Measurements from ENCODE around the gene STK10.
A peak's percentile ranks its signal among the peaks of the same experiment; 100 is the strongest.

STK10 gene

GRCh38 chr5:172106511-172107356 lies 81.3 kb downstream of the STK10 start:
- no peak for DNase-seq (ENCODE audit: low read depth, low spot score)
- Histone ChIP-seq H3K4me3 (peak overlapping the region; percentile 73), H3K9me3 (ENCODE audit: low read depth, low read length) (no peaks in the 10 kb centered on the region), H3K36me3 (ENCODE audit: insufficient read depth, low read length) (no peaks in the 10 kb centered on the region), H3K9ac (ENCODE audit: insufficient read length) (no peak overlapping the region), H3K27ac (no peak overlapping the region)
- TF ChIP-seq EZH2 (IDR thresholded peaks at IDR 0.05) (no peak), FOXP2 (optimal IDR thresholded peaks at IDR 0.05; ENCODE audit: control extremely low read depth, extremely low read length, insufficient read depth) (no peak), POLR2AphosphoS5 (IDR thresholded peaks at IDR 0.05; ENCODE audit: borderline replicate concordance, low read depth, low read length) (no peak)

- H3K4me3 ChIP-seq: no peak overlapping the region
- no peak overlapping the region for H3K9ac ChIP-seq (ENCODE audit: insufficient read length)
- H3K27ac ChIP-seq: no peak overlapping the region
- DNase-seq (ENCODE audit: low read depth, low spot score): no peak
- H3K9me3 ChIP-seq (ENCODE audit: low read depth, low read length): no peaks in the 10 kb centered on the region
- H3K36me3 ChIP-seq (ENCODE audit: insufficient read depth, low read length): no peaks in the 10 kb centered on the region
- TF ChIP-seq FOXP2 (optimal IDR thresholded peaks at IDR 0.05; ENCODE audit: control extremely low read depth, extremely low read length, insufficient read depth) (no peak), EZH2 (IDR thresholded peaks at IDR 0.05) (no peak), POLR2AphosphoS5 (IDR thresholded peaks at IDR 0.05; ENCODE audit: borderline replicate concordance, low read depth, low read length) (no peak)
Observed at GRCh38 chr5:172105811-172106210, 82.2 kb downstream of the STK10 start.

- no peak overlapping the region for H3K4me3 ChIP-seq
- no peak overlapping the region for H3K9ac ChIP-seq (ENCODE audit: insufficient read length)
- H3K36me3 ChIP-seq (ENCODE audit: insufficient read depth, low read length): no peaks in the 10 kb centered on the region
- TF ChIP-seq FOXP2 (optimal IDR thresholded peaks at IDR 0.05; ENCODE audit: control extremely low read depth, extremely low read length, insufficient read depth) (no peak), POLR2AphosphoS5 (IDR thresholded peaks at IDR 0.05; ENCODE audit: borderline replicate concordance, low read depth, low read length) (no peak), EZH2 (IDR thresholded peaks at IDR 0.05) (no peak)
- no peaks in the 10 kb centered on the region for H3K9me3 ChIP-seq (ENCODE audit: low read depth, low read length)
- DNase-seq (ENCODE audit: low read depth, low spot score): no peak
- no peak overlapping the region for H3K27ac ChIP-seq
Observed at GRCh38 chr5:172104801-172105701, 83.0 kb downstream of the STK10 start.

GRCh38 chr5:172104021-172104420 lies 84.0 kb downstream of the STK10 start:
- DNase-seq (ENCODE audit: low read depth, low spot score): no peak
- Histone ChIP-seq H3K4me3 (no peak overlapping the region), H3K9me3 (ENCODE audit: low read depth, low read length) (no peaks in the 10 kb centered on the region), H3K36me3 (ENCODE audit: insufficient read depth, low read length) (no peaks in the 10 kb centered on the region), H3K9ac (ENCODE audit: insufficient read length) (no peak overlapping the region), H3K27ac (no peak overlapping the region)
- TF ChIP-seq EZH2 (IDR thresholded peaks at IDR 0.05): no peak
- no peak for TF ChIP-seq FOXP2 (optimal IDR thresholded peaks at IDR 0.05; ENCODE audit: control extremely low read depth, extremely low read length, insufficient read depth)
- no peak for TF ChIP-seq POLR2AphosphoS5 (IDR thresholded peaks at IDR 0.05; ENCODE audit: borderline replicate concordance, low read depth, low read length)

GRCh38 chr5:172102913-172103626 lies 85.0 kb downstream of the STK10 start:
- no peak overlapping the region for H3K27ac ChIP-seq
- TF ChIP-seq POLR2AphosphoS5 (IDR thresholded peaks at IDR 0.05; ENCODE audit: borderline replicate concordance, low read depth, low read length) (no peak), EZH2 (IDR thresholded peaks at IDR 0.05) (no peak), FOXP2 (optimal IDR thresholded peaks at IDR 0.05; ENCODE audit: control extremely low read depth, extremely low read length, insufficient read depth) (no peak)
- H3K4me3 ChIP-seq: no peak overlapping the region
- no peak for DNase-seq (ENCODE audit: low read depth, low spot score)
- no peaks in the 10 kb centered on the region for H3K9me3 ChIP-seq (ENCODE audit: low read depth, low read length)
- no peaks in the 10 kb centered on the region for H3K36me3 ChIP-seq (ENCODE audit: insufficient read depth, low read length)
- no peak overlapping the region for H3K9ac ChIP-seq (ENCODE audit: insufficient read length)

- no peak overlapping the region for H3K4me3 ChIP-seq
- H3K27ac ChIP-seq: no peak overlapping the region
- no peaks in the 10 kb centered on the region for H3K9me3 ChIP-seq (ENCODE audit: low read depth, low read length)
- no peak overlapping the region for H3K9ac ChIP-seq (ENCODE audit: insufficient read length)
- DNase-seq (ENCODE audit: low read depth, low spot score): no peak
- H3K36me3 ChIP-seq (ENCODE audit: insufficient read depth, low read length): no peaks in the 10 kb centered on the region
- TF ChIP-seq EZH2 (IDR thresholded peaks at IDR 0.05) (no peak), POLR2AphosphoS5 (IDR thresholded peaks at IDR 0.05; ENCODE audit: borderline replicate concordance, low read depth, low read length) (no peak), FOXP2 (optimal IDR thresholded peaks at IDR 0.05; ENCODE audit: control extremely low read depth, extremely low read length, insufficient read depth) (no peak)
Observed at GRCh38 chr5:172102218-172102870, 85.7 kb downstream of the STK10 start.

GRCh38 chr5:172101547-172102217 lies 86.3 kb downstream of the STK10 start:
- no peak overlapping the region for H3K9ac ChIP-seq (ENCODE audit: insufficient read length)
- no peak for DNase-seq (ENCODE audit: low read depth, low spot score)
- TF ChIP-seq FOXP2 (optimal IDR thresholded peaks at IDR 0.05; ENCODE audit: control extremely low read depth, extremely low read length, insufficient read depth) (no peak), POLR2AphosphoS5 (IDR thresholded peaks at IDR 0.05; ENCODE audit: borderline replicate concordance, low read depth, low read length) (no peak), EZH2 (IDR thresholded peaks at IDR 0.05) (no peak)
- no peaks in the 10 kb centered on the region for H3K9me3 ChIP-seq (ENCODE audit: low read depth, low read length)
- no peak overlapping the region for H3K27ac ChIP-seq
- no peaks in the 10 kb centered on the region for H3K36me3 ChIP-seq (ENCODE audit: insufficient read depth, low read length)
- no peak overlapping the region for H3K4me3 ChIP-seq

Measured in SK-N-MC (cell line).